Choroid plexus epithelial cell (primary cell): Measurements from ENCODE around the gene DDAH1.
A peak's percentile ranks its signal among the peaks of the same experiment; 100 is the strongest.

ENCODE experiments used
- DNase-seq: peaks from one replicate; pipeline ENCODE4 v3.0.0-alpha.2; 2010; ENCODE audit warnings: low read depth
- H3K4me3 ChIP-seq: 2 replicates; pipeline ENCODE4 v1.5.1; 2011; ENCODE audit warnings: low read depth, mild to moderate bottlenecking, control low read depth, low read length, moderate library complexity
- TF ChIP-seq, protein P1 (sequence below): conservative IDR thresholded peaks from 2 replicates; pipeline ENCODE4 v1.5.1; 2011; ENCODE audit warnings: low read depth, mild to moderate bottlenecking, control low read depth, inconsistent platforms, low read length, moderate library complexity

The DDAH1 gene

DNA sequence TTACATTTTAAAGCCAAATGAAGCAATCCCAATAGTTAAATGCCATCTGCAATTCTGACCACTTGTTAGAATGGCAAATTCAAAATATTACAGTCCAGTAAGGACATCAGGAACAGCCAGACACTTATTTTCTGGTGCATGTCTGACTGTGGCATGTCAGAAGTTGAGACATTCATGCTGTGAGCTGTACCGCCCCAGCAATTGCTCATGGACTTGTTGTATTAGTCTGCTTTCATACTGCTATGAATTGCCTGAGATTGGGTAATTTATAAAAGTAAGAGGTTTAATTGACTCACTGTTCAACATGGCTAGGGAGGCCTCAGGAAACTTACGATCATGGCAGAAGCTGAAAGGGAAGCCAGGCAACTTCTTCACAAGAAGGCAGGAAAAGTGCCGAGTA, 19.1 kb downstream of the DDAH1 start:
- DNase-seq = peak; percentile 84
- TF ChIP-seq, protein P1, sequence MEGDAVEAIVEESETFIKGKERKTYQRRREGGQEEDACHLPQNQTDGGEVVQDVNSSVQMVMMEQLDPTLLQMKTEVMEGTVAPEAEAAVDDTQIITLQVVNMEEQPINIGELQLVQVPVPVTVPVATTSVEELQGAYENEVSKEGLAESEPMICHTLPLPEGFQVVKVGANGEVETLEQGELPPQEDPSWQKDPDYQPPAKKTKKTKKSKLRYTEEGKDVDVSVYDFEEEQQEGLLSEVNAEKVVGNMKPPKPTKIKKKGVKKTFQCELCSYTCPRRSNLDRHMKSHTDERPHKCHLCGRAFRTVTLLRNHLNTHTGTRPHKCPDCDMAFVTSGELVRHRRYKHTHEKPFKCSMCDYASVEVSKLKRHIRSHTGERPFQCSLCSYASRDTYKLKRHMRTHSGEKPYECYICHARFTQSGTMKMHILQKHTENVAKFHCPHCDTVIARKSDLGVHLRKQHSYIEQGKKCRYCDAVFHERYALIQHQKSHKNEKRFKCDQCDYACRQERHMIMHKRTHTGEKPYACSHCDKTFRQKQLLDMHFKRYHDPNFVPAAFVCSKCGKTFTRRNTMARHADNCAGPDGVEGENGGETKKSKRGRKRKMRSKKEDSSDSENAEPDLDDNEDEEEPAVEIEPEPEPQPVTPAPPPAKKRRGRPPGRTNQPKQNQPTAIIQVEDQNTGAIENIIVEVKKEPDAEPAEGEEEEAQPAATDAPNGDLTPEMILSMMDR = no peak
- no peak overlapping the region for H3K4me3 ChIP-seq

DNA sequence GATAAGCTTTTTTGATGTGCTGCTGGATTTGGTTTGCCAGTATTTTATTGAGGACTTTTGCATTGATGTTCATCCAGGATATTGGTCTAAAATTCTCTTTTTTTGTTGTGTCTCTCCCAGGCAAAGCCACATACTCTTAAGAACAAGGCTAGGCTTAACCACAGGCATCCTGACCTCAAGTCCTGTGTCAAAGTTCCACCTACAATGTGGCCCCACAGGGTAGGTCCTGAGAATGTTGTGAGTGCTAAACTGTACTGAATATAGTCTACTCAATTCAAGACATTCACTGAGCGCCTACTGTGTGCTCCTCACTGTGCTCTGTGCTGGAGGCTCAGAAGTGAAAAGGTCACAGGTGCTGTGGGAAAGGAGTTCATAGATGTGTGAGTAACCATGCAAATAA, 20.6 kb downstream of the DDAH1 start:
- TF ChIP-seq, protein P1 = no peak
- no peak overlapping the region for H3K4me3 ChIP-seq
- DNase-seq = peak; percentile 81

DNA sequence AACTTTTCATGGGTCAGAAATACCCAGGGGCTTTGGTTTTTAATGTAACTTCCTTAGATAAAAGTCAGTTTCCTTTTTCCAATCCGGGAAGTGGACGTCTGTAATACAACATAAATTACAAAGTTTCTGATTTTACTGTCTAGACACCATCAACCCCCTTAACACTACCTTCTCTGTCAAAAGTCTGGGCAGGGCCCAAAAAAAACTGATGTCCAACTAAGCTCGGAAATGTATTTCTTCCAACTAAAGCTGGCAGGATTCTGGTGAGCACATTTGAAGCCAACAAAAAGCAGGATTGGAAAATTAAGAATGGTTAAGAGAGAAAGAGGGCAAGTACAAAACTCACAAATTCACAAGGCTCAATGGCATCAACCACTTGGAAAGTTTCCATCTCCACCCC, 24.3 kb downstream of the DDAH1 start:
- DNase-seq = no peak
- H3K4me3 ChIP-seq = no peak overlapping the region
- TF ChIP-seq, protein P1 = no peak

DNA sequence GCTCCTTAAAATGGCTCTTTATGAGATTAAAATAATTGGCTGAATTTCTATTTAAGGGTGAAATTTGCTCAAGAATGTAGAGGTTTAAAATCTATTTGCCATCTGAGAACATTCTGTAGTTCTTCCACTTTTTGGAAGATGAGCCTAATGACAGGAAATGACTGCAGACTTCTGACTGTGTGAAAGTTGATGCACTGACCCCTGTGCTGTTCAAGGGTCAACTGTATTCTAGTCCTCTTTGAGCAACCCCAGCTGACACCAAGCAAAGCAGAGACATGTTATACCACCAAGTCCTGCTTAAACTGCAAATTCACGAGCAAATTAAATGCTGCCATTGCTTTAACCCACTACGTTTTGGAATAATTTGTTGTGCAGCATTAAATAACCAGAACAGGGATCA, 26.6 kb downstream of the DDAH1 start:
- no peak overlapping the region for H3K4me3 ChIP-seq
- TF ChIP-seq, protein P1 = no peak
- DNase-seq = peak; percentile 78

DNA sequence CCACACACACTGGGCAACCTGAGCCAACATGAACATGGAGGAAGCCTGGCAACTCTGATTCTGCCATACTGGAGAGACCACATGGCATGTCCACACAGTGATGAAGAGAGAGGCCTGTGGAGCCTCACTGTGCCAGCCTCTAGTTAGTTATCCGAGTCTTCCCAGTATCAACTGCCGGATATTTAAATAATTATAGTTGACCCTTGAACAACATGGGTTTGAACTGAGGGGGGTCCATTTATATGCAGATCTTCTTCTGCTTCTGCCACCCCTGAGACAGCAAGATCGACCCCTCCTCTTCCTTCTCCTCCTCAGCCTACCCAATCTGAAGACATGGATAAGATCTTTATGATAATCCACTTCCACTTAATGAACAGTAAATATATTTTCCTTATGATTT, 27.8 kb downstream of the DDAH1 start:
- no peak for DNase-seq
- no peak overlapping the region for H3K4me3 ChIP-seq
- TF ChIP-seq, protein P1 = no peak

DNA sequence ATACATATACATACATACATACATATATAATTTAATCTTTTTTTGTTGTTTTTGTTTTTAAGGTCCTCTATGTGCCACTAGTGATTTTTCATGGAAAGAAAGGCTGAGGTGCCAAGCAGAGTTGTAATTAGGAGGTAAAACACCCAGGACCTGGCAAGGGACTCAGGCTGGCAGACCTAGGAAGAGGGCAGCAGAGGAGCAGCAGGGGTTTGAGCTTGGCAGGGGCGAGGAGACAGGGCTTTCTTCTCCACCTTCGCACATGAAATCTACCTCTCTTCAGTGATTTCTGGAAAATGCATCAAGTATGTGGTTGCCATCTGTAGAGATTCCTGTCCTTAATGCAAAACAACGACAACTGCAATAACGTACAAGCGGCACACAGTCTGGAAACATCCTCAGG, 31.9 kb downstream of the DDAH1 start:
- no peak overlapping the region for H3K4me3 ChIP-seq
- no peak for DNase-seq
- TF ChIP-seq, protein P1 = no peak

DNA sequence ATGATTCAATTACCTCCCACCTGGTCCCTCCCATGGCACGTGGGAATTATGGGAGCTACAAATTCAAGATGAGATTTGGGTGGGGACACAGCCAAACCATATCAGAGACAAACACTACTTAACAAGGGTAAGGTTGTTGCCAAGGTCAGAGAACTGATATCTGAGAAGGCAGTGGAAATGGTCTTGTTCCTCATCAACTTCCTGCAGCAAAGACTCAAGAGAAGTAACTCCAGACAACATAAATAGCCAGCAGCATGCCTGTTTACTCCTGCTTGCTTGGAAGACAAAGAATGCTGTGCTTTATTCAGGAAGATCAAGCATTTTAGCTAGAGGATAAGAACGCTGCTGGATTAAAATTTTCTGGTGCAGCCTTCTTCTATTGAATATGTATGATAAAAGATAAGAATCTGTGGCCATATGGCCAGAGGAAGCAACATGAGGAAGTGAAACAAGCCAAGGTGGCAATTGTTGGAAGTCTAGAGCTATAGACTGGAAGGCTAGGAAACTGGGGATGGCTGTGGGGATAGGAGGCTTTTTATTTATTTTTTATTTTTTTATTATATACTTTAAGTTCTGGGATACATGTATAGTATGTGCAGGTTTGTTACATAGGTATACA, 36.4 kb downstream of the DDAH1 start:
- TF ChIP-seq, protein P1 = no peak
- no peak for DNase-seq
- H3K4me3 ChIP-seq = no peak overlapping the region
